Neutrophil (primary cell): ENCODE measurements around the gene PC.

Experiments used
- H3K27ac ChIP-seq: fragments of 200-600 bp; sonication (generic); 2 replicates; pipeline ENCODE4 v1.5.1; 2016; ENCODE audit warnings: mild to moderate bottlenecking, moderate library complexity
- H3K27me3 ChIP-seq: fragments of 200-600 bp; sonication (generic); 2 replicates; pipeline ENCODE4 v1.6.0; 2016; ENCODE audit warnings: mild to moderate bottlenecking
- H3K36me3 ChIP-seq: fragments of 200-600 bp; sonication (generic); 2 replicates; pipeline ENCODE4 v1.5.1; 2017
- H3K4me1 ChIP-seq, 2 experiments: fragments of 200-600 bp in 1 of 2; sonication (generic) in 1 of 2; 1 replicate in 1 of 2; 2 replicates in 1 of 2; pipeline versions ENCODE4 v1.5.1 to v1.6.1; 2013 to 2016; ENCODE audit warnings: low read depth in 1 of 2, low read length in 1 of 2, mild to moderate bottlenecking in 1 of 2, moderate library complexity in 1 of 2; ENCODE audit not compliant: control insufficient read depth in 1 of 2, insufficient read depth in 1 of 2
- H3K4me3 ChIP-seq, 2 experiments: fragments of 200-600 bp in 1 of 2; sonication (generic) in 1 of 2; 1 replicate in 1 of 2; 2 replicates in 1 of 2; pipeline ENCODE4 v1.5.1; 2013 to 2016; ENCODE audit warnings: low read depth in 1 of 2, low read length in 1 of 2, mild to moderate bottlenecking in 1 of 2, moderate library complexity in 1 of 2
- H3K9me3 ChIP-seq: fragments of 200-600 bp; sonication (generic); 2 replicates; pipeline ENCODE4 v1.5.1; 2016
- CTCF ChIP-seq: fragments of 200-600 bp; sonication (generic); IDR thresholded peaks from 2 replicates; pipeline ENCODE4 v1.5.1; 2016; ENCODE audit warnings: antibody characterized with exemption

Gene PC

GRCh38 chr11:66970807-66971442 lies 12.7 kb upstream of the PC start:
- H3K9me3 ChIP-seq, result no peaks in the 10 kb centered on the region
- H3K4me3 ChIP-seq, result no peak overlapping the region
- peaks cover 22% of the 10 kb centered on the region for H3K27me3 ChIP-seq
- TF ChIP-seq CTCF, result no peak
- H3K36me3 ChIP-seq, result no peaks in the 10 kb centered on the region
- H3K4me1 ChIP-seq, result no peaks in the 10 kb centered on the region
- H3K27ac ChIP-seq, result no peak overlapping the region

GRCh38 chr11:66970371-66970806 lies 12.2 kb upstream of the PC start:
- Histone ChIP-seq H3K27ac (no peak overlapping the region), H3K4me3 (no peak overlapping the region), H3K36me3 (no peaks in the 10 kb centered on the region), H3K9me3 (no peaks in the 10 kb centered on the region), H3K4me1 (no peaks in the 10 kb centered on the region), H3K27me3 (peaks cover 23% of the 10 kb centered on the region)
- TF ChIP-seq CTCF, result no peak

GRCh38 chr11:66969584-66970225 lies 11.5 kb upstream of the PC start:
- no peak overlapping the region for H3K27ac ChIP-seq
- H3K9me3 ChIP-seq, result no peaks in the 10 kb centered on the region
- H3K27me3 ChIP-seq, result peaks cover 23% of the 10 kb centered on the region
- H3K36me3 ChIP-seq, result no peaks in the 10 kb centered on the region
- TF ChIP-seq CTCF, result no peak
- no peaks in the 10 kb centered on the region for H3K4me1 ChIP-seq
- H3K4me3 ChIP-seq, result no peak overlapping the region

GRCh38 chr11:66967670-66968425 lies 9.7 kb upstream of the PC start:
- Histone ChIP-seq H3K4me1 (no peaks in the 10 kb centered on the region), H3K36me3 (no peaks in the 10 kb centered on the region), H3K27me3 (peaks cover 23% of the 10 kb centered on the region), H3K9me3 (no peaks in the 10 kb centered on the region), H3K27ac (no peak overlapping the region), H3K4me3 (no peak overlapping the region)
- TF ChIP-seq CTCF, result no peak

- Histone ChIP-seq H3K9me3 (no peaks in the 10 kb centered on the region), H3K4me1 (no peaks in the 10 kb centered on the region), H3K4me3 (no peak overlapping the region), H3K36me3 (no peaks in the 10 kb centered on the region), H3K27ac (no peak overlapping the region), H3K27me3 (peaks cover 20% of the 10 kb centered on the region)
- TF ChIP-seq CTCF, result no peak
Observed at GRCh38 chr11:66966351-66966750, 8.2 kb upstream of the PC start.
